Stimulated activated CD4-positive, alpha-beta T cell treated with anti-CD3 and anti-CD28 coated beads, TNF-alpha, amount 100 ng/mL, for 4 hours (primary cell): ENCODE data around the gene GRIN1.

Experiments used
- DNase-seq, 3 experiments: peaks; one replicate each; pipeline ENCODE4 v3.0.0-alpha.2; 2020; ENCODE audit warnings: low read depth in 3 of 3

The GRIN1 gene

GRCh38 chr9:137215196-137215986, 76.4 kb downstream of the GRIN1 start:
- DNase-seq: no peak

- DNase-seq: no peak
These were observed 77.4 kb downstream of the GRIN1 start for GRCh38 chr9:137216188-137216965.

- DNase-seq: no peak
These were observed 78.6 kb downstream of the GRIN1 start for GRCh38 chr9:137217276-137218211.

DNA sequence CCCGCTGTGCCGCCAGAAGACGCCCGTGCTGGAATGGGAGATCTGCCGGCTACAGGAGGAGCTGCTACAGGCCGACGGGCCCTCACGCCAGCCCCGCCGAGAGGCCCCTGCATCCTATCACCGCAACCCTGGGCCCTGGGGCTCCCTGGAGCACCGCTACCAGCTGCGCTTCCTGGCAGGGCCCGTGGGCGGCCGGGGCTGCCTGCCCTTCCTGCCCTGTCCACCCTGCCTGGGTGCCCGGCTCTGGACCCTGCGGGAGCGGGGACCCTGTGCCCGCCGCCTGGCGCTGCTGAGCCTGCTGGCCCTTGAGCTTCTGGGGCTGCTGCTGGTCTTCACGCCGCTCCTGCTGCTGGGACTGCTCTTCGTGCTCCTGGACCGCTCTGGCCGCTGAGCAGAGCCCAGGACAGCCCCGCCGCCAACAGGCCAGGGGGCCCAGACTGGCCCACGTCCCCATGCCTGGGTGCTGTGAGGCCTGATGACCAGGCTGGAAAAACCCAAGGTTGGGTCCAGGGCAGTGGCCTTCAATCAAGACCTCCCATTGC, 79.3 kb downstream of the GRIN1 start:
- no peak for DNase-seq
